Fibroblast of skin of left quadriceps (primary cell): Measurements from ENCODE around the gene CAPZA1.
A peak's percentile ranks its signal among the peaks of the same experiment; 100 is the strongest.

Source experiments
- DNase-seq, 2 experiments: peaks; one replicate each; pipeline ENCODE4 v3.0.0-alpha.2; 2013; ENCODE audit warnings: low read depth in 2 of 2

Gene CAPZA1

DNA sequence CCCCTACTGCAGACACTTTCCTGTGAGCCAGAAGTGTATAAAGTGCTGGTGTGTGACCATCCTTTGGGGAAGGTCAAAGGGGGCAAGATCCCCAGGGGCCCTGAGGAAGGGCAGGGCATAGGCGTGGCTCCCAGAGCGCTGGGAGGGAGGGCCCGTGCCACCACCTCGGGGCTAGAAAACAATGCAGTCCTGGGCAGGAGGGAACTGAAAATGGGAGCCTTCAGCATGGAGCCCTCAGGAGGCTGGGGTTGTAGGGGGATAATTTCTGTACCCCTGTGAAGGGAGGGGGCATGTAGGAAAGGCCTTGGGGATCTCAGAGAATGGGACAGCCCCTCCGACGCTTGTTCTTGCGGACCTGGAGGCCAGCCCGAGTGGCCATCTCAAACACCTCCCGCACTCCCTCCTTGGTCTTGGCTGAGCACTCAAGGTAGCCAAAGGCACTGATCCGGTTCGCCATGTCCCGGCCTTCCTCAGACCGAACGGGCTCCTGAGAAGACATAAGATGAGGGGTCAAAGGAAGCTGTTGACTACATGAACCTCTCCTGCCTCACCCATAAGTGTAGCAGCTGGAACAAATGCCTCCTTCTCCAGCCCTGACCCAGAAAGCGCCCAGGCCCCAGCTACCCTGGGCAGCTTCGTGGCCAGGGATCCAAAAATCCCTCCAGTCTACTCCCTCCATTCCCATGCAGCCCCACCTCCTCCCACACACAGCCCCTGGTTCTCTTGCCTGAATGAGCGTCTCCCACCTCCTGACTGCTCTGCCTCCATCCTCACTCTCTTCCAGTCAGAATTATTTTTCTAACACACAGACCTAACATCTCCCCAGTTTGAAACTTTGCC, 81.8 kb downstream of the CAPZA1 start:
- no peak for DNase-seq

GRCh38 chr1:112702067-112702395, 82.4 kb downstream of the CAPZA1 start:
- no peak for DNase-seq

- DNase-seq: no peak
Observed at GRCh38 chr1:112702420-112703261, 83.0 kb downstream of the CAPZA1 start.

DNA sequence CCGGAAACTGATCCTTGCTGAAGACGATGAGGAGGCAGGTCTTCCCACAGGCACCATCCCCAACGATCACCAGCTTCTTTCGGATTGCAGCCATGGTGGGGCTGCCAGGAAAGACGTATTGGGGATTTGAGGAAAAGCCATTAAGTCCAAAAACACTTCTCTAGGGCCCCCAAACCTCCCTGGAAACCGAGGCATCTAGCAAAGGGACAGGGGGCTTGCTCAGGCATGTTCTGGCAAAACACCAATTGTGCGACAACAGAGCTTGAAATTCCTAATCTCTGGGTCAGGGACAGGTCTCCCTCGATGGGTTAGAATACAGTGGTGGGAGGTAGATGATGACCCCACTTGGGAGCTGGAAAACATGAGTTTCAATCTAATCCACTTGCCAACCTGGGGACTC, 84.1 kb downstream of the CAPZA1 start:
- no peak for DNase-seq

DNA sequence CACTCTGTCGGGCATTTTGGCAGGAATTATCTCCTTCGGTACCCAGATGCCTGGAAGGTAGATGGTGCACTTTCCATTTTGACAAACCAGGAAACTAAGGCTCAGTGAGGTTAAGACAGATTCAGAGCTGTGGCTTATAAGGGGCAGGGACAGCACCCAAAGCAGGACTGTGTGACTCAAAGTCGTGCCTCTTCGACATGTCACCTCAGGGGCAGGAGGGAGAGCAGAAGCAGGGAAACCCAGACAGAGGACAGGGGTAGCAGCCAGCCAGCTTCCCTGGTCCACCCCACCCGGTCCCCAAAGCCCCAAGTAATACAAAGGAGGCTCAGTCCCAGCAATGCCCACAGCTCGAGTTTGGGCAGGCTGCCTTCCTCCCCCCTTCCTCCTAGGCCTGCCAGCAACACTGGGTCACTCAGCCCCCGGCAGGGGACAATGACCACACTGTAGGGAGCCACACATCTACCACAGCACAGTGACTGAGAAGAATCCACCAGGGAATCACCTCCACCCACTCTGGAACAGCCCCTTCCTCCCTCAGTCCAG, 84.8 kb downstream of the CAPZA1 start:
- no peak for DNase-seq

DNA sequence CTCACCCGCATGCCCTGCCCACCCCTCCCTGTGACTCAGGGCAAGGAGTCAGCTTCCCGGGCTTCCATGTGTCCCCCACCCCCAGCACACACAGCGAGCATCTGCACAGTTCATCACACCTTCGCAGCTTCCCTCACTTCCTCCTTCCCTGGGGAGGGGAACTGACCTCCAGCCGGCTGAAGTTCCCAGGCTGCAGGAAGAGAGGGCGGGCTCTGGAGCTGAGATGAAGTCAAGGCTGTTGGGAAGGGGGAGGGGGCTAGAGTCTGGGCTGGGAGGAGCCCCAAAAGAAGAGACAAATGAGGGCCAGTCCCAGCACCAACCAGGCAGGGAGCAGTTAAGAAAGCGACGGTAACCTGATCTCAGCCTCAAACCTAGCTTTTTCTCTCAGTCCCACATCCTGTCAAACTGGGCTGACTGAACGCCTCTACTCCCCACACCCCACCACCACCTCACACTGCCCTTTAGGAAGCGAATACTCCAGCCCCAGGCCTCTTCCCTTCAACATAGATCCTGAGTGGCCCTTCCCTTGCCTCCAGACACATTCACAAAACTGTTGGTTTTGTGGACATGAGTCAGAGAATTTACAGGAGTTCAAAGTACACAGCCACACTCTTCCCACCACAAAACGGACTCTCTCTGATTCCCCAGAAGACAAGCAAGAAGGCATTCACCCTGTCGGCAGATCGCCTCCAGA, 85.4 kb downstream of the CAPZA1 start:
- peak; percentile 92 to 93 for DNase-seq

GRCh38 chr1:112706505-112707220, 87.0 kb downstream of the CAPZA1 start, which contains the start of gene RHOC:
Gene RHOC (minus strand): TSS chr1:112707127. CDS start chr1:112703799, 3,328 bp downstream.
- no peak for DNase-seq

DNA sequence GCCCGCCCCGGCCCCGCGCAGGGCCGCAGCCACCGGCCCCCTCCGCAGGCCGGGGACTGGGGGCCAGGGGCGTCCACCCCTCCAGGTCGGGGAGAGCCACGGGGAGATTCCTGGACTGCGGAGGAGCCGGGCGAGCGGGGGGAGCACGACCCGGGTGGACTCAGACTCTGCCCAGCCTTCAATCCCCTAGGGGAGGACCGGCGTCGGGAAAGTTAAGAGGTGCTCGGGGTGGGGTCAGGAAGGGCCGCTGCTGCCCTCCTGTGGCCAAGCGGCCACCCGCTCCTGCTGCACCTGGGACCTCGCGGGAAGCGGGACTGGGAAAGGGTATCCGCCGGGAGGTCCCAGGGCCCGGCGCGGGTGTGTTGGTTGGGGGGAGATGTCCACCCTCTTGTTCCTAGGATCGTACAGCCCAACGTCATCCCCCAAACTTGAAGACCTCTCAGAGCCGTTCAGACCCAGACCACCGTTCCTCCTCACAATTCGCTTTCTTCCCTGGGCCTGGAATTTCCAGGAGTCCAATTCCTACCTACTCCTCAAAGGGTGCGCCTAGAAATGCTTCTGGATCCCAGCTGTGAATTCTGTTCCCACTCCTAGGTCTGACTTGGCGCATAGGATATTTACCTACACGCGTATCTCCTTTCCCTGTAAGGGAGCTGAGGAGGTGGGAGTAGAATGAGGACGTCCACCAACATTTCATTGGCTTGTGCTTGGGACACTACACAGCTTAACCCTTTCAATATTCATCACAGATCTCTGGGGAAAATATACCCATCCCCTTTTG, 87.8 kb downstream of the CAPZA1 start:
- peak; percentile 64 to 67 for DNase-seq

- DNase-seq: no peak
Observed at GRCh38 chr1:112708002-112708448, 88.4 kb downstream of the CAPZA1 start.

DNA sequence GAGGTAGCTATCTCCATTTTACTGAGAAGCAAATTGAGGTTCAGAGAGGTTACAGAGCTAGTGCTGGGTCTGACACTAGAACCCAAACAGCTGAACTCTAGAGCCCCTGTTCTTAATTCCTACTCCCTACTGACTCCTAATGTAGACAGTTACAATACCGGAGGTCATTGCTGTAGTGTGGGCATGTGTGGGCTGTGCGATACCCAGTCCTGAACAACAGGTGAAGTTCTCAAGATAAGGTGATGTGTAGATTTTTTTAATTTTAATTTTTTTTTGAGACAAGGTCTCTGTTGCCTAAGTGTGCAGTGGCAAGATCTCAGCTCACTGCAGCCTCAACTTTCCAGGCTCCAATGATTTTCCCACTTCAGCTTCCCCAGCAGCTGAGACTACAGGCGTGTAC, 88.9 kb downstream of the CAPZA1 start:
- no peak for DNase-seq

DNA sequence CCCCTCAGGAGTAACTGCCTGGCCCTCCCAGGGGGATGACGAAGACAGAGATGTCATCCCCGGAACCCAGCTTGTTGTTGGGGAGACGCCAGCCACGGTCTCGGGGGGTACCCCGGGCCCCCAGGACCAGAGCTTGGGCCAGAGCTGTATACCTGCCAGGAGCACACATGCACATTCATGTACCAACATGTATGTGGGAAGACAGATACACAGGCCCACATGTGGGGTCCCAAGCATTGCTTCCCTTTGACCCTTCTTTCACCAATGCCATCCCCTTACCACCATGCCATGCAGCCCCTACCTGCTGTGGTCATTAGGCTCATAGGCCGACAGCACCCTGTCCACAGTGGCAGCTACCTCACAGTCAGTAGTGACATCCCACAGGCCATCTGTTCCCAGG, 90.5 kb downstream of the CAPZA1 start:
- no peak for DNase-seq

- no peak for DNase-seq
Observed at GRCh38 chr1:112710586-112710985, 91.0 kb downstream of the CAPZA1 start.

- no peak for DNase-seq
Observed at GRCh38 chr1:112711041-112711440, 91.4 kb downstream of the CAPZA1 start.

- no peak for DNase-seq
Observed at GRCh38 chr1:112711670-112712069, 92.0 kb downstream of the CAPZA1 start.

GRCh38 chr1:112712191-112712590, 92.6 kb downstream of the CAPZA1 start:
- no peak for DNase-seq

- no peak for DNase-seq
Observed at GRCh38 chr1:112712701-112713128, 93.1 kb downstream of the CAPZA1 start.

DNA sequence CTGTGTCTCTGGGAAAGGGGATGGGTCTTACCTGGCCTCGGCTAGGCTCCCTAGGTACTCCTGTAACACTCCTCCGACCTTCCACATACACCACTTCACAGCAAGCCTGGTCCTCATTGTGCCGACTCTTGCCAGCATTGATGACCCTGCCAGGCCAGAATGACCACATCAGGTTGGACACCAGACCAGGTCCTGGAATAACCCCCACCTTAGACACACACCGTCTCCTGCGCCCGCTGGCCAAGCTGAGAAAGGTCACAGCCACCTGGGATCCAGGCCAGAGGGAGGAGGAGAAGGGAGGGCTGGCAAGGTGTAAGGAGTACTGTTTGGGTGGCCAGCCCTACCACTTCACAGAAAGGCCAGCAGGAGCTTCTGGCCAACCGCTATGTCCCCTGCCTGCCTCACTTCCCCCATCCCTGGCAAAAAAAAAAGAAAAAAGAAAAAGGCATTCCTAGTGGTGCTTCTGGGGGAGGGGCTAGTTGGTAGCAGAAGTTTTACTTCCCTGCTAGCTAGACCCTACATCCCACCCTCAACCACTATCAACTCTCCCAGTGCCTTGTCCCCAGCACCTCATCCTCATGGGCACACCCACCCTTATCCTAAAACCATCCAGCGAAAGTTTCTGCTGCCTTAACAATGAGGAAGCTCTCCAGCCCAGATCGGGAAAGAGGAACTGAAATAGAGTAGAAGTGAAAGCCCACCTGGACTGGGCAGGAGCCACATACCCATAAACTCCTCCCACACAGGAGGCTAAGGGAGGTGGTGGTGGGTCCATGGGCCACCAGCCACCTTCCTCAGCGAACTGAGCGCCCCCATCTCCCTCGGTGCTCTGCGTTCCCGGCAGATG, 94.1 kb downstream of the CAPZA1 start:
- DNase-seq: no peak

- no peak for DNase-seq
Observed at GRCh38 chr1:112714313-112715263, 95.0 kb downstream of the CAPZA1 start.
